Colonic mucosa (tissue), 4 donors: ENCODE results near the gene NAP1L4. TPM values are rescaled to one million over a fixed set of nuclear protein-coding genes. Genes with fewer than 3 reads are reported as not detected.
A peak's percentile ranks its signal among the peaks of the same experiment; 100 is the strongest.

ENCODE experiments used
- DNase-seq: peaks from one replicate; pipeline ENCODE4 v3.0.0-alpha.2; 2020
- H3K27ac ChIP-seq: fragments of 200-600 bp; one replicate; pipeline ENCODE4 v1.8.0; 2021
- H3K27me3 ChIP-seq: fragments of 200-600 bp; one replicate; pipeline ENCODE4 v1.8.0; 2021
- H3K36me3 ChIP-seq: fragments of 200-600 bp; one replicate; pipeline ENCODE4 v1.8.0; 2021
- H3K4me1 ChIP-seq: fragments of 200-600 bp; one replicate; pipeline ENCODE4 v1.8.0; 2021; ENCODE audit warnings: mild to moderate bottlenecking
- H3K4me3 ChIP-seq: fragments of 200-600 bp; one replicate; pipeline ENCODE4 v1.8.0; 2021
- H3K9ac ChIP-seq, 2 donors: one replicate each; pipeline ENCODE4 v1.7.0; 2013; ENCODE audit warnings: control low read depth in 2 of 2, low read depth in 2 of 2, low read length in 2 of 2
- H3K9me3 ChIP-seq: fragments of 200-600 bp; one replicate; pipeline ENCODE4 v1.8.0; 2021
- CTCF ChIP-seq: fragments of 200-600 bp; IDR thresholded peaks from one replicate; pipeline ENCODE4 v1.8.0; 2022; ENCODE audit warnings: antibody characterized with exemption, mild to moderate bottlenecking
- intact Hi-C: fragments of 100-400 bp; cut with DNase I; formaldehyde crosslinking; loops from one replicate; pipeline ENCODE4 v1.14.1; 2022
- total RNA-seq, 2 donors: library from RNA; stranded (reverse); fragmentation: NEBNext Ultra II Directional in 1 of 2; extraction: Animal tissue kit (Norgen Biotek cat#: 25700) in 1 of 2; gene quantifications; one replicate each; pipeline ENCODE4 v1.2.1, GENCODE V29; 2021
- donor health status: healthy.
- donor health status: DM: no; HTN: no; CAD: no.
- donor health status: DM: no; HTN: no; CAD: no.

Gene NAP1L4
- total RNA-seq, 2 donors from 2014 or later = 96.1 to 134 TPM

- intact Hi-C loops = no loop called here
- no peaks in the 10 kb centered on the region for H3K27me3 ChIP-seq
- H3K4me3 ChIP-seq = no peak overlapping the region
- no peak for TF ChIP-seq CTCF
- H3K36me3 ChIP-seq = peaks cover 17% of the 10 kb centered on the region
- no peak overlapping the region for H3K27ac ChIP-seq
- no peak overlapping the region for H3K9ac ChIP-seq
- no peaks in the 10 kb centered on the region for H3K9me3 ChIP-seq
- no peak for DNase-seq
- H3K4me1 ChIP-seq = no peaks in the 10 kb centered on the region
These were observed 37.9 kb downstream of the NAP1L4 start for GRCh38 chr11:2954263-2954662.

- Histone ChIP-seq H3K4me1 (no peaks in the 10 kb centered on the region), H3K27ac (no peak overlapping the region), H3K4me3 (no peak overlapping the region), H3K36me3 (peaks cover 17% of the 10 kb centered on the region), H3K9me3 (no peaks in the 10 kb centered on the region), H3K27me3 (no peaks in the 10 kb centered on the region), H3K9ac (no peak overlapping the region)
- no peak for TF ChIP-seq CTCF
- intact Hi-C loops = no loop called here
- no peak for DNase-seq
These were observed 39.8 kb downstream of the NAP1L4 start for GRCh38 chr11:2952290-2952689.

- H3K27ac ChIP-seq = peak overlapping the region; percentile 15
- no peaks in the 10 kb centered on the region for H3K27me3 ChIP-seq
- no peaks in the 10 kb centered on the region for H3K9me3 ChIP-seq
- DNase-seq = no peak
- H3K4me3 ChIP-seq = no peak overlapping the region
- H3K9ac ChIP-seq = peak overlapping the region in 1 of 2 donors; percentile 15
- H3K4me1 ChIP-seq = no peaks in the 10 kb centered on the region
- peaks cover 17% of the 10 kb centered on the region for H3K36me3 ChIP-seq
- intact Hi-C loops = no loop called here
- no peak for TF ChIP-seq CTCF
These were observed 40.7 kb downstream of the NAP1L4 start for GRCh38 chr11:2951231-2952110.

- Histone ChIP-seq H3K27me3 (no peaks in the 10 kb centered on the region), H3K9me3 (no peaks in the 10 kb centered on the region), H3K9ac (no peak overlapping the region), H3K4me1 (peaks cover 4% of the 10 kb centered on the region), H3K4me3 (no peak overlapping the region), H3K27ac (no peak overlapping the region), H3K36me3 (peaks cover 17% of the 10 kb centered on the region)
- no peak for DNase-seq
- intact Hi-C loops = no loop called here
- TF ChIP-seq CTCF = no peak
These were observed 41.3 kb downstream of the NAP1L4 start for GRCh38 chr11:2950825-2951224.

- no peak for DNase-seq
- peaks cover 17% of the 10 kb centered on the region for H3K36me3 ChIP-seq
- no peaks in the 10 kb centered on the region for H3K9me3 ChIP-seq
- no peak overlapping the region for H3K4me3 ChIP-seq
- no peak for TF ChIP-seq CTCF
- H3K27me3 ChIP-seq = no peaks in the 10 kb centered on the region
- intact Hi-C loops = no loop called here
- H3K9ac ChIP-seq = no peak overlapping the region
- H3K27ac ChIP-seq = no peak overlapping the region
- H3K4me1 ChIP-seq = peaks cover 6% of the 10 kb centered on the region
These were observed 42.2 kb downstream of the NAP1L4 start for GRCh38 chr11:2949920-2950319.
